ENCODE results near the gene ELK4. TPM values are rescaled to one million over a fixed set of nuclear protein-coding genes. Genes with fewer than 3 reads are reported as not detected.

ELK4 gene
- polyA plus RNA-seq, 1 of the 3 experiments (the other 2 are of a cell fraction) = 2.6 TPM

GRCh38 chr1:205563927-205564441, 67.8 kb downstream of the ELK4 start:
- TF ChIP-seq PBX3 (IDR thresholded peaks at IDR 0.05) (no peak), CTCF (IDR thresholded peaks at IDR 0.05) (no peak), ELF1 (IDR thresholded peaks at IDR 0.05) (no peak), TCF12 (IDR thresholded peaks at IDR 0.05) (no peak), JUND (IDR thresholded peaks at IDR 0.05) (no peak), RAD21 (IDR thresholded peaks at IDR 0.05; ENCODE audit: low read length) (no peak), GABPA (IDR thresholded peaks at IDR 0.05; ENCODE audit: low read depth) (no peak), MEF2A (IDR thresholded peaks at IDR 0.05; ENCODE audit: borderline replicate concordance, low read depth) (no peak), NRF1 (IDR thresholded peaks at IDR 0.05; ENCODE audit: low read depth, low read length) (no peak), TEAD4 (IDR thresholded peaks at IDR 0.05; ENCODE audit: borderline replicate concordance, insufficient read depth) (no peak), ZBTB33 (IDR thresholded peaks at IDR 0.05; ENCODE audit: borderline replicate concordance, low read depth) (no peak), NFIC (IDR thresholded peaks at IDR 0.05; ENCODE audit: borderline replicate concordance) (no peak), TAF1 (IDR thresholded peaks at IDR 0.05; ENCODE audit: borderline replicate concordance, low read depth, low read length) (no peak)
- no peaks in the 10 kb centered on the region for H3F3A ChIP-seq (replicated peaks; ENCODE audit: insufficient read depth)
- H3K4me1 ChIP-seq (ENCODE audit: control insufficient read depth in 1 of 2, insufficient read depth in 2 of 2, low read depth in 1 of 2, low read length in 1 of 2) = peaks cover 0 to 1% of the 10 kb centered on the region in 2 experiments; a peak in 1 of 4 replicates
- H3K4me3 ChIP-seq (ENCODE audit: low read depth in 2 of 2, low read length in 1 of 2) = no peak overlapping the region
- 72% methylated on average over 5 of the region's 5 CpGs for WGBS (ENCODE audit: low lambda C conversion rate)
- peaks cover 31% of the 10 kb centered on the region for H3K27me3 ChIP-seq (ENCODE audit: insufficient read depth)
- H3K9ac ChIP-seq = no peak overlapping the region
- ChIA-PET POLR2A (no interaction called here), CTCF (interaction anchor here (1.6 kb wide), 1 partner anchor 27 kb away, joined by 5 read pairs; no protein-coding TSS in a partner anchor)
- H3K9me2 ChIP-seq = no peaks in the 10 kb centered on the region
- H3K9me3 ChIP-seq = peaks cover 10% of the 10 kb centered on the region
- no peak overlapping the region for H2AFZ ChIP-seq (ENCODE audit: low read depth)
- no peak overlapping the region for H3K4me2 ChIP-seq
- no peaks in the 10 kb centered on the region for H4K20me1 ChIP-seq (ENCODE audit: insufficient read depth)
- DNase-seq = no peak
- H3K27ac ChIP-seq (ENCODE audit: low read depth in 2 of 2, low read length in 1 of 2) = no peak overlapping the region
- H3K36me3 ChIP-seq (replicated peaks in 1 of 2; ENCODE audit: control insufficient read depth in 1 of 2, insufficient read depth in 2 of 2, low read length in 1 of 2) = no peaks in the 10 kb centered on the region
- no peaks in the 10 kb centered on the region for H3K79me2 ChIP-seq (ENCODE audit: insufficient read depth)

Measured in SK-N-SH (cell line).